Neural cell (in vitro differentiated cells): ENCODE data around the gene TRIM44. TPM values are rescaled to one million over a fixed set of nuclear protein-coding genes. Genes with fewer than 3 reads are reported as not detected.

Experiments used
- H2AFZ ChIP-seq: fragments of 200-600, 300-800 bp; sonication (generic), shearing (Covaris generic); 2 replicates; pipeline ENCODE4 v1.6.0; 2014; ENCODE audit warnings: low read depth, mild to moderate bottlenecking, antibody characterized with exemption, low read length, moderate library complexity
- H3F3A ChIP-seq: fragments of 200-600 bp; shearing (Covaris generic); 2 replicates; pipeline ENCODE4 v1.6.1; 2016; ENCODE audit warnings: mild to moderate bottlenecking, moderate library complexity, mixed read lengths, antibody characterized with exemption, low read length; ENCODE audit not compliant: insufficient read depth, poor library complexity, severe bottlenecking
- H3K27ac ChIP-seq: fragments of 200-600, 300-800 bp; sonication (generic), shearing (Covaris generic); 2 replicates; pipeline ENCODE4 v1.5.1; 2014; ENCODE audit warnings: mild to moderate bottlenecking, low read length, moderate library complexity
- H3K27me3 ChIP-seq: fragments of 300-800, 200-600 bp; sonication (generic), shearing (Covaris generic); 2 replicates; pipeline ENCODE4 v1.6.0; 2014; ENCODE audit warnings: mild to moderate bottlenecking, low read depth, low read length, moderate library complexity; ENCODE audit not compliant: insufficient read depth
- H3K36me3 ChIP-seq: fragments of 300-800, 200-600 bp; sonication (generic), shearing (Covaris generic); 2 replicates; pipeline ENCODE4 v1.5.1; 2014; ENCODE audit warnings: mild to moderate bottlenecking, antibody characterized with exemption, low read length, moderate library complexity; ENCODE audit not compliant: insufficient read depth
- H3K4me2 ChIP-seq: fragments of 300-800, 200-600 bp; sonication (generic), shearing (Covaris generic); 2 replicates; pipeline ENCODE4 v1.6.0; 2014; ENCODE audit warnings: mild to moderate bottlenecking, low read length
- H3K4me3 ChIP-seq: fragments of 300-800, 200-600 bp; sonication (generic), shearing (Covaris generic); 2 replicates; pipeline ENCODE4 v1.5.1; 2014; ENCODE audit warnings: mild to moderate bottlenecking, low read length, moderate library complexity
- H3K79me2 ChIP-seq: fragments of 200-600 bp; shearing (Covaris generic); replicated peaks from 2 replicates; pipeline ENCODE4 v1.6.0; 2014; ENCODE audit warnings: mild to moderate bottlenecking, low read length, moderate library complexity; ENCODE audit not compliant: insufficient read depth
- H3K9ac ChIP-seq: fragments of 300-800, 200-600 bp; sonication (generic), shearing (Covaris generic); 2 replicates; pipeline ENCODE4 v1.6.1; 2016; ENCODE audit warnings: mild to moderate bottlenecking, low read length, mixed read lengths
- H3K9me2 ChIP-seq: fragments of 200-600 bp; shearing (Covaris generic); 2 replicates; pipeline ENCODE4 v1.6.1; 2016; ENCODE audit warnings: mild to moderate bottlenecking, low read length, mixed read lengths; ENCODE audit not compliant: insufficient read depth
- H3K9me3 ChIP-seq: fragments of 200-600, 300-800 bp; sonication (generic), shearing (Covaris generic); 2 replicates; pipeline ENCODE4 v1.6.1; 2016; ENCODE audit warnings: mild to moderate bottlenecking, mixed run types, low read length, moderate library complexity, mixed read lengths
- H4K20me1 ChIP-seq: fragments of 200-600 bp; shearing (Covaris generic); 2 replicates; pipeline ENCODE4 v1.6.1; 2016; ENCODE audit warnings: mild to moderate bottlenecking, mixed run types; ENCODE audit not compliant: insufficient read depth
- EP300 ChIP-seq: fragments of 450-650 bp; conservative IDR thresholded peaks from 2 replicates; pipeline ENCODE4 v1.6.1; 2014; ENCODE audit warnings: antibody characterized with exemption, mild to moderate bottlenecking, moderate library complexity; ENCODE audit not compliant: poor library complexity, severe bottlenecking
- EZH2 ChIP-seq: fragments of 200-600, 300-800 bp; shearing (Covaris generic), sonication (generic); IDR thresholded peaks from 2 replicates; pipeline ENCODE4 v1.6.1; 2014; ENCODE audit warnings: antibody characterized with exemption, low read length, borderline replicate concordance, mild to moderate bottlenecking; ENCODE audit not compliant: insufficient read depth, poor library complexity, severe bottlenecking
- MXI1 ChIP-seq: fragments of 450-650 bp; conservative IDR thresholded peaks from 2 replicates; pipeline ENCODE4 v1.6.1; 2014; ENCODE audit warnings: antibody characterized with exemption, mild to moderate bottlenecking; ENCODE audit not compliant: poor library complexity, severe bottlenecking
- POLR2AphosphoS5 ChIP-seq: IDR thresholded peaks from 2 replicates; pipeline ENCODE4 v1.6.1; 2012
- RAD21 ChIP-seq: fragments of 450-650 bp; conservative IDR thresholded peaks from 2 replicates; pipeline ENCODE4 v1.6.1; 2014; ENCODE audit warnings: antibody characterized with exemption, mild to moderate bottlenecking, moderate library complexity
- REST ChIP-seq: IDR thresholded peaks from 2 replicates; pipeline ENCODE4 v1.6.1; 2012; ENCODE audit warnings: borderline replicate concordance
- SMC3 ChIP-seq: fragments of 450-650 bp; conservative IDR thresholded peaks from 2 replicates; pipeline ENCODE4 v1.6.1; 2014; ENCODE audit warnings: antibody characterized with exemption, mild to moderate bottlenecking, moderate library complexity; ENCODE audit not compliant: poor library complexity
- TAF1 ChIP-seq: IDR thresholded peaks from 2 replicates; pipeline ENCODE4 v1.6.1; 2012; ENCODE audit warnings: low read depth
- polyA plus RNA-seq: library from polyadenylated mRNA; depleted of rRNA; stranded (reverse); fragments of >200 nt; gene quantifications from 2 replicates; pipeline ENCODE4 v1.2.3, GENCODE V29; 2014
- TF ChIP-seq, protein P1 (sequence below): fragments of 450-650 bp; IDR thresholded peaks from 2 replicates; pipeline ENCODE4 v1.5.1; 2014; ENCODE audit warnings: antibody characterized with exemption, mild to moderate bottlenecking, moderate library complexity; ENCODE audit not compliant: poor library complexity, severe bottlenecking

The TRIM44 gene
- polyA plus RNA-seq, 1 donor from 2014 or later = 14.9 TPM

- Histone ChIP-seq H3K9me2 (no peaks in the 10 kb centered on the region), H3K27ac (peak overlapping the region; percentile 98), H3K36me3 (no peaks in the 10 kb centered on the region), H3F3A (no peaks in the 10 kb centered on the region), H3K4me2 (peak overlapping the region; percentile 50), H2AFZ (no peak overlapping the region), H3K9ac (peak overlapping the region; percentile 89), H3K4me3 (peak overlapping the region; percentile 66), H3K79me2 (peaks cover 40% of the 10 kb centered on the region), H4K20me1 (no peaks in the 10 kb centered on the region), H3K9me3 (no peaks in the 10 kb centered on the region), H3K27me3 (no peaks in the 10 kb centered on the region)
- TF ChIP-seq, protein P1, sequence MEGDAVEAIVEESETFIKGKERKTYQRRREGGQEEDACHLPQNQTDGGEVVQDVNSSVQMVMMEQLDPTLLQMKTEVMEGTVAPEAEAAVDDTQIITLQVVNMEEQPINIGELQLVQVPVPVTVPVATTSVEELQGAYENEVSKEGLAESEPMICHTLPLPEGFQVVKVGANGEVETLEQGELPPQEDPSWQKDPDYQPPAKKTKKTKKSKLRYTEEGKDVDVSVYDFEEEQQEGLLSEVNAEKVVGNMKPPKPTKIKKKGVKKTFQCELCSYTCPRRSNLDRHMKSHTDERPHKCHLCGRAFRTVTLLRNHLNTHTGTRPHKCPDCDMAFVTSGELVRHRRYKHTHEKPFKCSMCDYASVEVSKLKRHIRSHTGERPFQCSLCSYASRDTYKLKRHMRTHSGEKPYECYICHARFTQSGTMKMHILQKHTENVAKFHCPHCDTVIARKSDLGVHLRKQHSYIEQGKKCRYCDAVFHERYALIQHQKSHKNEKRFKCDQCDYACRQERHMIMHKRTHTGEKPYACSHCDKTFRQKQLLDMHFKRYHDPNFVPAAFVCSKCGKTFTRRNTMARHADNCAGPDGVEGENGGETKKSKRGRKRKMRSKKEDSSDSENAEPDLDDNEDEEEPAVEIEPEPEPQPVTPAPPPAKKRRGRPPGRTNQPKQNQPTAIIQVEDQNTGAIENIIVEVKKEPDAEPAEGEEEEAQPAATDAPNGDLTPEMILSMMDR = no peak
- TF ChIP-seq POLR2AphosphoS5 (no peak), SMC3 (no peak), REST (no peak), TAF1 (no peak), MXI1 (no peak), EZH2 (no peak), EP300 (no peak), RAD21 (no peak)
These were observed 18.7 kb downstream of the TRIM44 start for GRCh38 chr11:35681163-35681767.

- H3K27ac ChIP-seq = peak overlapping the region; percentile 98
- TF ChIP-seq REST (peak; percentile 92), SMC3 (peak; percentile 57), EZH2 (no peak), POLR2AphosphoS5 (peak; percentile 98), MXI1 (no peak), RAD21 (peak; percentile 48), TAF1 (peak; percentile 78), EP300 (peak; percentile 81)
- TF ChIP-seq, protein P1 = no peak
- peak overlapping the region; percentile 66 for H3K4me3 ChIP-seq
- no peaks in the 10 kb centered on the region for H3F3A ChIP-seq
- H3K9me2 ChIP-seq = no peaks in the 10 kb centered on the region
- no peaks in the 10 kb centered on the region for H3K36me3 ChIP-seq
- no peaks in the 10 kb centered on the region for H3K27me3 ChIP-seq
- peak overlapping the region; percentile 89 for H3K9ac ChIP-seq
- peak overlapping the region; percentile 77 for H3K4me2 ChIP-seq
- no peaks in the 10 kb centered on the region for H4K20me1 ChIP-seq
- H2AFZ ChIP-seq = peak overlapping the region; percentile 69
- H3K79me2 ChIP-seq = peaks cover 39% of the 10 kb centered on the region
- H3K9me3 ChIP-seq = no peaks in the 10 kb centered on the region
These were observed 19.9 kb downstream of the TRIM44 start for GRCh38 chr11:35682230-35683173.
